H9 (cell line): Measurements from ENCODE around the gene LRP1B. TPM values are rescaled to one million over a fixed set of nuclear protein-coding genes. Genes with fewer than 3 reads are reported as not detected.

ENCODE experiments used
- DNase-seq: peaks from one replicate; pipeline ENCODE4 v3.0.0-alpha.2; 2017
- H2AFZ ChIP-seq: one replicate; pipeline ENCODE4 v1.6.1; 2013; ENCODE audit warnings: mild to moderate bottlenecking, low read length, control low read depth, moderate library complexity
- H2AK5ac ChIP-seq: 2 replicates; pipeline ENCODE4 v1.6.1; 2013; ENCODE audit warnings: low read length, control low read depth, mixed read lengths; ENCODE audit not compliant: insufficient read length
- H2BK120ac ChIP-seq: one replicate; pipeline ENCODE4 v1.6.1; 2013; ENCODE audit warnings: low read depth, mild to moderate bottlenecking, low read length, control low read depth, inconsistent platforms; ENCODE audit not compliant: poor library complexity, severe bottlenecking
- H2BK12ac ChIP-seq: 2 replicates; pipeline ENCODE4 v1.6.1; 2013; ENCODE audit warnings: low read length, control low read depth, mixed read lengths, low read depth; ENCODE audit not compliant: insufficient read length
- H2BK15ac ChIP-seq: 2 replicates; pipeline ENCODE4 v1.6.1; 2013; ENCODE audit warnings: low read depth, low read length, control low read depth
- H2BK20ac ChIP-seq: one replicate; pipeline ENCODE4 v1.6.1; 2013; ENCODE audit warnings: low read depth, mild to moderate bottlenecking, low read length, control low read depth, inconsistent platforms; ENCODE audit not compliant: poor library complexity, severe bottlenecking
- H2BK5ac ChIP-seq: 2 replicates; pipeline ENCODE4 v1.6.1; 2013; ENCODE audit warnings: low read length, control low read depth, mixed read lengths; ENCODE audit not compliant: insufficient read length
- H3K14ac ChIP-seq: 2 replicates; pipeline ENCODE4 v1.6.1; 2013; ENCODE audit warnings: low read length, control low read depth; ENCODE audit not compliant: insufficient read depth
- H3K18ac ChIP-seq: 2 replicates; pipeline ENCODE4 v1.6.1; 2013; ENCODE audit warnings: low read depth, mild to moderate bottlenecking, mixed read lengths, low read length, control low read depth; ENCODE audit not compliant: insufficient read length
- H3K23ac ChIP-seq: 2 replicates; pipeline ENCODE4 v1.6.1; 2013; ENCODE audit warnings: low read length, control low read depth, mixed read lengths, low read depth; ENCODE audit not compliant: insufficient read length
- H3K23me2 ChIP-seq: 2 replicates; pipeline ENCODE4 v1.6.1; 2013; ENCODE audit warnings: low read depth, mild to moderate bottlenecking, mixed read lengths, low read length, control low read depth; ENCODE audit not compliant: insufficient read length, poor library complexity, severe bottlenecking
- H3K27ac ChIP-seq: 2 replicates; pipeline ENCODE4 v1.5.1; 2013; ENCODE audit warnings: low read length, control low read depth, mixed read lengths, low read depth; ENCODE audit not compliant: insufficient read length
- H3K27me3 ChIP-seq: 2 replicates; pipeline ENCODE4 v1.6.1; 2013; ENCODE audit warnings: low read length, control low read depth, inconsistent platforms; ENCODE audit not compliant: insufficient read depth
- H3K4ac ChIP-seq: 2 replicates; pipeline ENCODE4 v1.6.1; 2013; ENCODE audit warnings: low read depth, mild to moderate bottlenecking, control low read depth, inconsistent platforms, low read length, moderate library complexity
- H3K4me1 ChIP-seq: 2 replicates; pipeline ENCODE4 v1.6.1; 2013; ENCODE audit warnings: low read length, control low read depth, inconsistent platforms; ENCODE audit not compliant: insufficient read depth
- H3K4me2 ChIP-seq: 2 replicates; pipeline ENCODE4 v1.6.1; 2013; ENCODE audit warnings: low read length, control low read depth, mixed read lengths; ENCODE audit not compliant: insufficient read length, insufficient read depth
- H3K56ac ChIP-seq: 2 replicates; pipeline ENCODE4 v1.6.1; 2013; ENCODE audit warnings: low read depth, mild to moderate bottlenecking, mixed read lengths, low read length, control low read depth; ENCODE audit not compliant: insufficient read length
- H3K79me1 ChIP-seq: 2 replicates; pipeline ENCODE4 v1.6.1; 2013; ENCODE audit warnings: low read depth, mild to moderate bottlenecking, moderate library complexity, low read length, control low read depth, inconsistent platforms; ENCODE audit not compliant: insufficient read depth, poor library complexity, severe bottlenecking
- H3K79me2 ChIP-seq: 2 replicates; pipeline ENCODE4 v1.6.1; 2013; ENCODE audit warnings: low read length, control low read depth, inconsistent platforms; ENCODE audit not compliant: insufficient read depth
- H3K9ac ChIP-seq: 2 replicates; pipeline ENCODE4 v1.6.1; 2013; ENCODE audit warnings: low read length, control low read depth, mixed read lengths; ENCODE audit not compliant: insufficient read length; ENCODE audit errors: extremely low read depth
- H3K9me3 ChIP-seq: one replicate; pipeline ENCODE4 v1.6.1; 2013; ENCODE audit warnings: low read depth, low read length, inconsistent platforms; ENCODE audit not compliant: control insufficient read depth
- H3T11ph ChIP-seq: one replicate; pipeline ENCODE4 v1.6.1; 2013; ENCODE audit warnings: mild to moderate bottlenecking, low read length, control low read depth, inconsistent platforms
- H4K20me1 ChIP-seq: one replicate; pipeline ENCODE4 v1.6.1; 2013; ENCODE audit not compliant: control insufficient read depth, insufficient read length, insufficient read depth
- H4K5ac ChIP-seq: 2 replicates; pipeline ENCODE4 v1.6.1; 2013; ENCODE audit warnings: low read depth, mild to moderate bottlenecking, mixed read lengths, low read length, control low read depth; ENCODE audit not compliant: insufficient read length
- H4K8ac ChIP-seq: replicated peaks from 2 replicates; pipeline ENCODE4 v1.6.1; 2013; ENCODE audit warnings: low read length, control low read depth, mixed read lengths, low read depth; ENCODE audit not compliant: insufficient read length
- H4K91ac ChIP-seq: 2 replicates; pipeline ENCODE4 v1.6.1; 2013; ENCODE audit warnings: low read depth, mild to moderate bottlenecking, moderate library complexity, mixed read lengths, low read length, control low read depth; ENCODE audit not compliant: insufficient read length
- H3K27ac Mint-ChIP-seq, 3 experiments: 2 replicates in 2 of 3; 3 replicates in 1 of 3; pipeline ENCODE4 v1.8.0; 2020 to 2021; ENCODE audit warnings: mixed read lengths in 3 of 3, mild to moderate bottlenecking in 1 of 3, moderate library complexity in 1 of 3
- H3K27me3 Mint-ChIP-seq: 2 replicates; pipeline ENCODE4 v1.8.0; 2021; ENCODE audit warnings: low read depth, mild to moderate bottlenecking, moderate library complexity, mixed read lengths
- H3K36me3 Mint-ChIP-seq, 3 experiments: 2 replicates in 2 of 3; 3 replicates in 1 of 3; pipeline ENCODE4 v1.8.0; 2020 to 2021; ENCODE audit warnings: low read depth in 3 of 3, mixed read lengths in 3 of 3; ENCODE audit not compliant: insufficient read depth in 1 of 3
- H3K4me1 Mint-ChIP-seq, 2 experiments: 2 replicates each; pipeline ENCODE4 v1.8.0; 2020; ENCODE audit warnings: mixed read lengths in 2 of 2
- H3K4me3 Mint-ChIP-seq, 2 experiments: 2 replicates in 1 of 2; 3 replicates in 1 of 2; pipeline ENCODE4 v1.8.0; 2020 to 2021; ENCODE audit warnings: mild to moderate bottlenecking in 2 of 2, mixed read lengths in 2 of 2, moderate library complexity in 1 of 2
- H3K9me3 Mint-ChIP-seq, 2 experiments: 2 replicates in 1 of 2; 3 replicates in 1 of 2; pipeline ENCODE4 v1.8.0; 2020; ENCODE audit warnings: mild to moderate bottlenecking in 2 of 2, mixed read lengths in 2 of 2, moderate library complexity in 1 of 2
- CTCF ChIP-seq: fragments of 200-600 bp; sonication (generic); conservative IDR thresholded peaks from 3 replicates; pipeline ENCODE4 v1.8.0; 2021; ENCODE audit warnings: antibody characterized with exemption, mild to moderate bottlenecking
- WGBS: extraction: QIAGEN DNeasy Blood & Tissue Kit; methylation state at CpG from one replicate; pipeline ENCODE4 v1.1.7; 2013; ENCODE audit warnings: missing lambda C conversion rate, low lambda C conversion rate, mixed read lengths; ENCODE audit not compliant: insufficient read length; ENCODE audit errors: extremely low coverage; 5-methylcytosine and 5-hydroxymethylcytosine counted together
- total RNA-seq: library from RNA; stranded (reverse); gene quantifications from 2 replicates; pipeline ENCODE4 v1.2.1, GENCODE V29; 2021

The LRP1B gene
- total RNA-seq, 1 experiment from 2014 or later, result not detected

DNA sequence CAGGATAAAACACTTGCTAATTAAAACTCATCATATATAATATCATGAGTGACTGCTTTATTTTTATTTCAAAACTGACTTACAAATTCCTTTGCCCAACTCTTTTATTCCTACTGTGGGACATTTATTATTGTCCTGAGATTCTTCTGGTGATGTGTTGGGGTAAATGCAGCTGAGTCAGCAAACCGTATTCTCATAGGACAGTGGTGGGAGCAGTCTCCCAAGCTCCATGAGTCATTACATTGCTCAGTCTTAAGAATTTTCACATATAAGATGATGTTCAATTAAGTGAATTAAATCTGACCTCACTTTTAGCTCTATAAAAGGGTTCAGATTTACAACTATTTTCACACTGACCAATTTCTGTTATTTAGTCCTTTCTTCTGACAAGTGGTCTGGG lies 1530.7 kb downstream of the LRP1B start:
- H2AFZ ChIP-seq, result no peak overlapping the region
- H3K4me1 Mint-ChIP-seq, result no peaks in the 10 kb centered on the region
- no peaks in the 10 kb centered on the region for H3K27me3 Mint-ChIP-seq
- H2BK12ac ChIP-seq, result no peak overlapping the region
- H3K14ac ChIP-seq, result no peak overlapping the region
- H2BK5ac ChIP-seq, result no peak overlapping the region
- no peak overlapping the region for H2AK5ac ChIP-seq
- H2BK15ac ChIP-seq, result no peak overlapping the region
- no peak overlapping the region for H3K23ac ChIP-seq
- no peaks in the 10 kb centered on the region for H3K4me1 ChIP-seq
- no peak overlapping the region for H3K4me3 Mint-ChIP-seq
- H3K9me3 ChIP-seq, result no peaks in the 10 kb centered on the region
- no peaks in the 10 kb centered on the region for H3K27me3 ChIP-seq
- DNase-seq, result no peak
- no peak overlapping the region for H3K9ac ChIP-seq
- H4K91ac ChIP-seq, result no peak overlapping the region
- no peak overlapping the region for H3K4me2 ChIP-seq
- H3K27ac ChIP-seq, result no peak overlapping the region
- H4K8ac ChIP-seq, result no peak overlapping the region
- no peak overlapping the region for H4K5ac ChIP-seq
- no peaks in the 10 kb centered on the region for H3K23me2 ChIP-seq
- no peak overlapping the region for H3K56ac ChIP-seq
- no CpG with 5 or more reads among the region's 1 CpG for WGBS
- no peak overlapping the region for H3K27ac Mint-ChIP-seq
- H3T11ph ChIP-seq, result no peak overlapping the region
- H3K4ac ChIP-seq, result no peak overlapping the region
- no peaks in the 10 kb centered on the region for H4K20me1 ChIP-seq
- no peaks in the 10 kb centered on the region for H3K79me1 ChIP-seq
- no peak overlapping the region for H3K18ac ChIP-seq
- no peaks in the 10 kb centered on the region for H3K36me3 Mint-ChIP-seq
- H3K79me2 ChIP-seq, result no peaks in the 10 kb centered on the region
- no peak overlapping the region for H2BK120ac ChIP-seq
- H3K9me3 Mint-ChIP-seq, result no peaks in the 10 kb centered on the region
- no peak for TF ChIP-seq CTCF
- no peak overlapping the region for H2BK20ac ChIP-seq
